Lower leg skin (tissue), 4 donors: ENCODE results near the gene SLC25A27. TPM values are rescaled to one million over a fixed set of nuclear protein-coding genes. Genes with fewer than 3 reads are reported as not detected.

Experiments
- DNase-seq, 2 donors: peaks; one replicate each; pipeline ENCODE4 v3.0.0-alpha.2; 2019; ENCODE audit warnings: low spot score in 2 of 2
- H3K4me3 ChIP-seq: fragments of 200-600 bp; sonication (generic); 2 replicates; pipeline ENCODE4 v1.5.1; 2017; ENCODE audit warnings: mild to moderate bottlenecking, low read depth; ENCODE audit not compliant: poor library complexity, severe bottlenecking
- CTCF ChIP-seq, 3 donors: fragments of 450-650 bp; IDR thresholded peaks; one replicate each; pipeline ENCODE4 v1.5.1; 2016; ENCODE audit warnings: antibody characterized with exemption in 3 of 3, mild to moderate bottlenecking in 3 of 3, moderate library complexity in 2 of 3
- POLR2A ChIP-seq, 2 donors: fragments of 450-650 bp; IDR thresholded peaks; one replicate each; pipeline ENCODE4 v1.6.1; 2016 to 2017; ENCODE audit warnings: antibody characterized with exemption in 2 of 2, mild to moderate bottlenecking in 1 of 2, moderate library complexity in 1 of 2
- WGBS, 2 donors: methylation state at CpG; one replicate each; pipeline ENCODE4 v1.1.5; 2018; 5-methylcytosine and 5-hydroxymethylcytosine counted together
- intact Hi-C: fragments of 100-400 bp; cut with DNase I; formaldehyde crosslinking; loops from one replicate; pipeline ENCODE4 v1.15.0; 2023; ENCODE audit warnings: low total_unique reads
- total RNA-seq, 4 donors: library from RNA; depleted of rRNA; stranded (reverse); fragments of >200 nt; gene quantifications; one replicate each; pipeline ENCODE4 v1.1.0, GENCODE V29; 2016

Gene SLC25A27
- total RNA-seq, 4 donors from 2014 or later = 17.0 to 21.4 (median 18.8) TPM

- 56 to 57% methylated on average over 1 of the region's 1 CpG for WGBS, 2 donors
- no peak overlapping the region for H3K4me3 ChIP-seq
These were observed 47.2 kb downstream of the SLC25A27 start for GRCh38 chr6:46699970-46700369.

GRCh38 chr6:46704562-46704961 is 51.8 kb downstream of the SLC25A27 start:
- TF ChIP-seq POLR2A (IDR thresholded peaks at IDR 0.05) = no peak
- no peak for TF ChIP-seq CTCF (IDR thresholded peaks at IDR 0.05)
- no peak for DNase-seq
- intact Hi-C loops = no loop called here
- no peak overlapping the region for H3K4me3 ChIP-seq
- WGBS, 2 donors = 4 to 8% methylated on average over 3 of the region's 3 CpGs

More at GRCh38 chr6:46699970-46700369, 47.2 kb downstream of the SLC25A27 start:
- DNase-seq = no peak
- intact Hi-C loops = no loop called here
- TF ChIP-seq POLR2A (IDR thresholded peaks at IDR 0.05) (no peak), CTCF (IDR thresholded peaks at IDR 0.05) (no peak)

GRCh38 chr6:46706464-46706863 is 53.7 kb downstream of the SLC25A27 start:
- H3K4me3 ChIP-seq = no peak overlapping the region
- DNase-seq = no peak
- intact Hi-C loops = no loop called here
- TF ChIP-seq CTCF (IDR thresholded peaks at IDR 0.05) (no peak), POLR2A (IDR thresholded peaks at IDR 0.05) (no peak)
- WGBS, 2 donors = 88 to 93% methylated on average over 2 of the region's 2 CpGs

GRCh38 chr6:46711491-46711890 is 58.7 kb downstream of the SLC25A27 start:
- intact Hi-C loops = no loop called here
- H3K4me3 ChIP-seq = no peak overlapping the region
- TF ChIP-seq POLR2A (IDR thresholded peaks at IDR 0.05) = no peak
- TF ChIP-seq CTCF (IDR thresholded peaks at IDR 0.05) = no peak
- no peak for DNase-seq
- WGBS, 2 donors = 78 to 91% methylated on average over 1 of the region's 1 CpG

- TF ChIP-seq POLR2A (IDR thresholded peaks at IDR 0.05) = no peak
- no peak for TF ChIP-seq CTCF (IDR thresholded peaks at IDR 0.05)
- no peak overlapping the region for H3K4me3 ChIP-seq
- no peak for DNase-seq
- intact Hi-C loops = no loop called here
These were observed 62.4 kb downstream of the SLC25A27 start for GRCh38 chr6:46715141-46715540.

GRCh38 chr6:46719099-46719498 is 66.3 kb downstream of the SLC25A27 start:
- 22 to 25% methylated on average over 1 of the region's 1 CpG for whole genome bisulfite sequencing, 2 donors

More at GRCh38 chr6:46719099-46719498, 66.3 kb downstream of the SLC25A27 start:
- no peak overlapping the region for H3K4me3 ChIP-seq
- TF ChIP-seq CTCF (IDR thresholded peaks at IDR 0.05) (no peak), POLR2A (IDR thresholded peaks at IDR 0.05) (no peak)
- DNase-seq = no peak
- intact Hi-C loops = no loop called here
